BLaER1 treated with 17β-estradiol and CSF1 and Interleukin-3, amounts not matched to agents 10 nM and 100 nM (cell line): ENCODE data around the gene CYTH4.
"Not testable (repeated sequence)": the region's sequence is repeated elsewhere in the genome, so short reads cannot be mapped to it uniquely, and the experiment has no call there.

ENCODE experiments used
- H3K27ac ChIP-seq, 11 experiments: shearing (Covaris generic); formaldehyde crosslinking; 2 replicates each; pipeline ENCODE4 v1.8.1; 2022
- H3K27me3 ChIP-seq, 11 experiments: shearing (Covaris generic); formaldehyde crosslinking; 2 replicates each; pipeline ENCODE4 v1.8.1; 2022
- H3K36me3 ChIP-seq, 11 experiments: shearing (Covaris generic); formaldehyde crosslinking; 2 replicates each; pipeline ENCODE4 v1.8.1; 2022
- H3K4me1 ChIP-seq, 10 experiments: shearing (Covaris generic); formaldehyde crosslinking; 2 replicates each; pipeline ENCODE4 v1.8.1; 2022
- H3K4me2 ChIP-seq, 11 experiments: shearing (Covaris generic); formaldehyde crosslinking; 2 replicates each; pipeline ENCODE4 v1.8.1; 2022
- H3K4me3 ChIP-seq, 10 experiments: shearing (Covaris generic); formaldehyde crosslinking; 2 replicates each; pipeline ENCODE4 v1.8.1; 2022
- H3K9ac ChIP-seq, 11 experiments: shearing (Covaris generic); formaldehyde crosslinking; 2 replicates each; pipeline ENCODE4 v1.8.1; 2022
- H3K9me3 ChIP-seq, 11 experiments: shearing (Covaris generic); formaldehyde crosslinking; replicated peaks in 1 of 11; 2 replicates each; pipeline ENCODE4 v1.8.1; 2022
- H4K20me1 ChIP-seq, 11 experiments: shearing (Covaris generic); formaldehyde crosslinking; 2 replicates each; pipeline ENCODE4 v1.8.1; 2022
- Cebpa-rat ChIP-seq, 11 experiments: shearing (Covaris generic); IDR thresholded peaks; 2 replicates each; pipeline ENCODE4 v1.8.1; 2022

Gene CYTH4, protein sequence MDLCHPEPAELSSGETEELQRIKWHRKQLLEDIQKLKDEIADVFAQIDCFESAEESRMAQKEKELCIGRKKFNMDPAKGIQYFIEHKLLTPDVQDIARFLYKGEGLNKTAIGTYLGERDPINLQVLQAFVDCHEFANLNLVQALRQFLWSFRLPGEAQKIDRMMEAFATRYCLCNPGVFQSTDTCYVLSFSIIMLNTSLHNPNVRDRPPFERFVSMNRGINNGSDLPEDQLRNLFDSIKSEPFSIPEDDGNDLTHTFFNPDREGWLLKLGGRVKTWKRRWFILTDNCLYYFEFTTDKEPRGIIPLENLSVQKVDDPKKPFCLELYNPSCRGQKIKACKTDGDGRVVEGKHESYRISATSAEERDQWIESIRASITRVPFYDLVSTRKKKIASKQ

DNA sequence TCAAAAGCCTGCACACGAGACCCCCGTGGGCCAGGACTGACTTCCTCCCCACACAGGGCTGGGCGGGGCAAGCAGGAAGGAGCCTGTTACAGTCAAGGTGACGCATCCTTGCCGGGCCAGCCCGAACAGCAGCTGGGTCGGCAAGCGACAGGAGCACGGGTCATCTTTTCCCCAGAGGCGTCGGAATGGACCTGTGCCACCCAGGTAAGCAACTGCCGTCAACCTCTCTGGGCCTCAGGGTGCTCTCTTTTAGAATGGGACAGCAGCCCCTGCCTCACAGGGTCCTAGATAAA, at the start of gene CYTH4:
Gene CYTH4, plus strand, starts transcription at position 124 of the 293 bp plus-strand sequence. Its CDS starts 62 bp downstream, at position 186.
- H3K4me2 ChIP-seq, result peak within 1 kb of the TSS; percentile 87 to 100 (median 99)
- peaks cover 0 to 13% (median 0%) of the 10 kb centered on the region in 11 experiments; a peak in 3 of 22 replicates for H4K20me1 ChIP-seq
- H3K4me1 ChIP-seq, result peaks cover 69 to 100% (median 97%) of the 10 kb centered on the region in 10 experiments
- H3K36me3 ChIP-seq, result peaks cover 0 to 20% (median 4%) of the 10 kb centered on the region in 11 experiments; a peak in 11 of 22 replicates
- H3K4me3 ChIP-seq, result peak within 1 kb of the TSS; percentile 58 to 92 (median 67)
- peaks cover 0 to 6% (median 0%) of the 10 kb centered on the region in 11 experiments; a peak in 4 of 22 replicates for H3K9me3 ChIP-seq
- no peaks in the 10 kb centered on the region for H3K27me3 ChIP-seq
- H3K27ac ChIP-seq, result peak within 1 kb of the TSS; percentile 87 to 95 (median 92)
- TF ChIP-seq Cebpa-rat (IDR thresholded peaks at IDR 0.05), result no peak
- H3K9ac ChIP-seq, result peak within 1 kb of the TSS; percentile 75 to 92 (median 82)

DNA sequence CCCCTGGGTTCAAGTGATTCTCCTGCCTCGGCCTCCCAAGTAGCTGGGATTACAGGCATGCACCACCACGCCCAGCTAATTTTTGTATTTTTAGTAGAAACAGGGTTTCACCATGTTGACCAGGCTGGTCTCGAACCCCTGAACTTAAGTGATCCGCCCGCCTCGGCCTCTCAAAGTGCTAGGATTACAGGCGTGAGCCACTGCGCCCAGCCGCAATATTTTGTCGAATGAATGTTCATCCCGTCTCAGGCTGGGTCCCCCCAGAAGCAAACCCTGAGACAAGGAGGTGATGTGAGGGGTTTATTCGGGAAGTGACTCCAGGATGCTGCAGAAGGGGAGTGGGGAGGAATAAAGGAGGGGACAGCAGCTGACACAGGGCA, 48.9 kb upstream of the CYTH4 start:
- Histone ChIP-seq H3K4me2 (peak overlapping the region; percentile 87 to 99 (median 94); a peak in 21 of 22 replicates), H4K20me1 (peaks cover 65 to 95% (median 79%) of the 10 kb centered on the region in 11 experiments), H3K27ac (peak overlapping the region in 3 of 11 experiments; percentile 9 to 52 (median 13); a peak in 2 of 22 replicates), H3K36me3 (peaks cover 69 to 88% (median 80%) of the 10 kb centered on the region in 11 experiments), H3K4me1 (peaks cover 96 to 98% (median 97%) of the 10 kb centered on the region in 10 experiments), H3K9ac (peak overlapping the region in 7 of 11 experiments; percentile 2 to 53 (median 35); a peak in 4 of 22 replicates)
- H3K9me3 ChIP-seq, H3K4me3 ChIP-seq, H3K27me3 ChIP-seq: not testable (repeated sequence)

DNA sequence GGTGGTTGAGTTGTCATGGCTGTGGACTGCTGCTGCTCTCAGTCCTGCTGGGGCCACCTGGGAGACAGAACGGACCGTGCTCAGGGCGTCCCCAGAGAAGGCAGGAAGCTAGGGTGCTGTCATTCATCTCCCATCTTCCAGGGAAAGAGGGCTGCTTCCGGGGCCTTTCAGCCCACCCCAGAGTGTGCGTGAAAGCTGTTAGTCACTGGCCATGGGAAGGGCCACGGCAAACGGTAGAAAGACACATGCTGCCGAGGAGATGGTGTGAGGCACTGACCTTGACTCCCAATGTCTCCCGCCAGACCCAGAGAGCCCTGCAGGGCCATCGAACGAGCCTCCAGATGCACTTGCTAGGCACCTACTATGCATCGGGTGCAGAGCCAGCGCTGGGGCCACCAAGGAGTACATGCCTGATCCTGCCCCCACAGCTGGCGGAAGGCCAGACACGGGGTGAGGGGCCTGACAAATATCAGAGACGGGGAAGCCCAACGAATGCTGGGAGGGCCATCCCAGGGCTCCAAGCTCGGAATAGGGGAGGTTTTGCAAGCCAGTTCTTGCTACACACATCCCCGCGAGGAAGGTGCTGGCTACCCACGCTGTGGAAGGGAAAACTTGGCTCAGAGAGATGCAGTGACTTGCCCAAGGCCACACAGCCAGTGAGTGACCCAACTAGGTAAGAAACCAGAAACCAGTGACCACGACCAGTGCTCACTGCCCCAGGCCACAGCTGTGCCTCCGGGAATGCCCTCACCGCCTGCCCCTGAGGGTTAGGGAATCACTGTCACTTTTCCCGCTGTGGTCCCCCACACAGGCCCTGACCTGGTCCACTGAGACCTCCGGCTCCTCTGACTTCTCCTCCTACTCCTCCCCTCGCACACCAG, 48.3 kb upstream of the CYTH4 start:
- H3K27ac ChIP-seq, result peak overlapping the region in 6 of 11 experiments; percentile 11 to 52 (median 37); a peak in 6 of 22 replicates
- no peaks in the 10 kb centered on the region for H3K27me3 ChIP-seq

DNA sequence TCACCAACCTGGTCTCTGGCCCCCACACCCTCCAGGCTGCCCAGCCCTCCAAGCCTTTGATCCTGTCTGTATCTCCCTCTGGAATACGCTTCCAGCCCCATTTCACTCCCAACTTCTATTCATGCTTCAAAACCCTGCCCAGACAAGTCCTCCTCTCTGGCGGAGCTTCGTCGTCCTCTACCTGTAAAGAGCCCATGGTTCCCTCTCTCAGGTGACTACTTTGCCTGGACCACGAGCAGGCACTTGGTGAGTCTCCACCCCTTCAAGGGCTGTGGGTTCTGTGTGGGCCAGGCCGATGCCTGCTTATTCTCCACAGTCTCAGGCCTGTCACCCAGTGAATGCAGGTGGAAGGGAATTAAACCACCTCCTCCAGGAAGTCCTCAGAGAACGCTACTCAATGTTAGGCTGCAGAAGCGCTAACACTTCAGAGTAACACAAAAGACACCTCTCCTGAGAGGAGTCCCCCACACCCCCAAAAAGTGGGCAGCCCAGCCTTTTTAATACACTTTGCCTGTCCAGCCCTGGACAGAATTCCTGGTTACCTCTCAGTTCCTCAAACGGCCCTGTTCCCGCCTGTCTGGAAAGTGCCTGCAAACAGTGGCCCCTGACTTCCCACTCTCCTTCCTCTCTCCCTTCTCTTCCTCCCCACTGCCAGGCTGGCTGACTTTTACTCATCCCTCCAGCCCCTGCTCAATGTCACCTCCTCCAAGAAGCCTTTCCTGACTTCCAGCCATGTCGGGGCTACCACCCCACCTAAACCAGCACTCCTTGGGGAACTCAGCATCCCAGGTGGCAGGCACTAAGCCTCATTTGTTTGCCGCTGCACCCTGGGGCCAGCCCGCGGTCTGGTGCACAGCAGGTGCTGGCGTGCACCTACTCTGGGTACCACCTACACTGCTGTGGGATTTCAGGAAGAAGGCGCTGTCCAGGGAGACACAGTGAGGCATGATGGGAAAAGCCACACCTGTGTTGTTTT, 47.3 kb upstream of the CYTH4 start:
- peaks cover 97 to 98% (median 98%) of the 10 kb centered on the region in 10 experiments for H3K4me1 ChIP-seq
- H3K9ac ChIP-seq, result peak overlapping the region in 6 of 11 experiments; percentile 3 to 53 (median 27); a peak in 8 of 22 replicates
- H3K9me3 ChIP-seq, result no peaks in the 10 kb centered on the region
- no peak for TF ChIP-seq Cebpa-rat (IDR thresholded peaks at IDR 0.05)
- peaks cover 86 to 94% (median 89%) of the 10 kb centered on the region in 11 experiments for H3K36me3 ChIP-seq
- peak overlapping the region; percentile 87 to 99 (median 94) for H3K4me2 ChIP-seq
- peak overlapping the region in 2 of 10 experiments; percentile 10 to 17; a peak in 2 of 20 replicates for H3K4me3 ChIP-seq
- peak overlapping the region in 6 of 11 experiments; percentile 11 to 52 (median 32); a peak in 6 of 22 replicates for H3K27ac ChIP-seq
- H4K20me1 ChIP-seq, result peaks cover 81 to 98% (median 96%) of the 10 kb centered on the region in 11 experiments
- no peaks in the 10 kb centered on the region for H3K27me3 ChIP-seq

More for the DNA sequence above, 48.3 kb upstream of the CYTH4 start:
- Histone ChIP-seq H3K9ac (peak overlapping the region in 8 of 11 experiments; percentile 2 to 53 (median 34); a peak in 8 of 22 replicates), H3K4me3 (no peak overlapping the region), H4K20me1 (peaks cover 71 to 95% (median 85%) of the 10 kb centered on the region in 11 experiments), H3K4me2 (peak overlapping the region; percentile 87 to 99 (median 94)), H3K36me3 (peaks cover 75 to 89% (median 86%) of the 10 kb centered on the region in 11 experiments), H3K9me3 (no peaks in the 10 kb centered on the region), H3K4me1 (peaks cover 96 to 98% (median 97%) of the 10 kb centered on the region in 10 experiments)
- TF ChIP-seq Cebpa-rat (IDR thresholded peaks at IDR 0.05), result no peak

DNA sequence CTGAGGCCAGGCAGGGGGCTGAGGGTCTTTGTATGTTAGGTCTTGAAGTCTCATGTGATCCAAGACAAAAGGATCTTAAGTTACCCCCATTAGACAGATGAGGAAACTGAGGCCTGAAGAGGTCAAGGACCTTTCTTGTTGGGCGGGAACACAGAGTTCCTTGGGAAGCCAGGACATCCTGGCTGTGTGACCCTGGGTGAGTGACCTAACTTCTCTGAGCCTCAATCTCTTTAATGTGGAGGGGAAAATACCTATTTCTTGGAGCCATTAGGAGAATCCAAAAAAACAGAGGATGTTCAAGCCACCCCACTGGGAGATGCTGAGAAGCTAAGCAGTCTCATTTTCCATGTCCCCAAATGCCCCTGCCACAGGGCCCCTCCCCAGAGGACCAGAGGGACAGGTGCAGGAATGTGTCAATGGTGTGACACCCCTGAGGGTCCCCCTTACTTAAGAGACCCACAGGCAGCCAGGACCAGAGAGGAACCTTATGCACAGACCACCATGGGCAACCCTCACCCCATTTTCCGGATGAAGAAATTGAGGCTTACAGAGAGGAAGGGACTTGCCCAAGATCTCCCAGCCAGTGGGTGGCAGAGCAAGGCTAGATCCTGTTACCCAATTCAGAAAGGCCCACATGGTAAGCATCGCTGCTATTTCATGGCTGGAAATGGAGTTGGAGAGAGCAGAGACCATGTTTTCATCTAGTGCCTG, 46.3 kb upstream of the CYTH4 start:
- Histone ChIP-seq H3K36me3 (peaks cover 93 to 98% (median 95%) of the 10 kb centered on the region in 11 experiments), H3K4me2 (peak overlapping the region; percentile 87 to 99 (median 94))

DNA sequence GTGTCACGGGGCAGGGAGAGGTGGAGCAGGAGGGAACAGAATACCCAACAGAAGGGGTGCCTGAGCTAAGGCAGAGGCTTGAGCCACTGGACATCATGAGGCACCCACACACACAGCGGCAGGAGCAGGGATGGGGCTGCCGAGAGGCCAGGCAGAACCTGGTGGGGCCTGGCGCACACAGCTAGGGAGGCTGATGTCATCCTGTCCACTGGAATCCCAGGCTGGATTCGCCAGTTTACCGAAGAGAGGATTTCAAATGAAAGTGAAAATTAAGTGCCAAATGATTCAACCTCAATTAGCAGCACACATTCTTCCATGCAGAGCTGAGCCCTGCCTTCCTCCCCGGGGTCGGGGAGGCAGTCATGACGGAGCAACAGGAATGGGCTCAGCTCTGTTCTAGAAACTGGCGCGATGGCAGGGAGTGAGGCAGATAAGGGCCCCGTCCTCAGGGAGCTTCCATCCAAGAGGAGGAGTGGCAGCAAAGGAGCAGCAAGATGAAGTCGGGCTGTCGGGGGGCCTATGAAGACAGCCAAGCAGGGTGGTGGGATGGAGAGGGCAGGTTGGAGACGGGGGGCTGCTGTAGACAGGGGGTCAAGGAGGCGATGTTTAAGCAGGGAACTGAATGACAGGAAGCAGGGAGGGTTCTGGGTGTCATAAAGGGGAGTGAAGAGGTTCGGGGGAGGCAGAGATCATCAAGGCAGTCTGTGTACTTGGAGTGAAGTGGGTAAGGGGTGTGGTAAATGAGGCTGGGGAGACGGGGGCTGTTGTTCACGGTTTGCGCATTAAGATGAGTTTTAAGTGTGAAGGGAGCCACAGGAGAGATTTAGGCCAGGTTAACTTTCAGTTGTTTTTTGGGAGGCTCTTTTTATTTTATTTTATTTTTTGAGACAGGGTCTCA, 44.7 kb upstream of the CYTH4 start:
- peak overlapping the region; percentile 31 to 90 (median 51); a peak in 18 of 22 replicates for H3K9ac ChIP-seq

More for the DNA sequence above, 46.3 kb upstream of the CYTH4 start:
- Histone ChIP-seq H3K27ac (peak overlapping the region in 5 of 11 experiments; percentile 23 to 49 (median 38); a peak in 4 of 22 replicates), H3K4me1 (peaks cover 98 to 99% (median 98%) of the 10 kb centered on the region in 10 experiments), H3K9me3 (no peaks in the 10 kb centered on the region), H3K27me3 (no peaks in the 10 kb centered on the region), H3K4me3 (peak overlapping the region in 1 of 10 experiments; percentile 10; a peak in 1 of 20 replicates), H4K20me1 (peaks cover 91 to 100% (median 98%) of the 10 kb centered on the region in 11 experiments), H3K9ac (peak overlapping the region in 5 of 11 experiments; percentile 3 to 53 (median 24); a peak in 4 of 22 replicates)
- peak in 2 of 11 experiments; percentile 13 to 75; a peak in 3 of 22 replicates for TF ChIP-seq Cebpa-rat (IDR thresholded peaks at IDR 0.05)

More for the DNA sequence above, 44.7 kb upstream of the CYTH4 start:
- no peaks in the 10 kb centered on the region for H3K9me3 ChIP-seq
- peak overlapping the region in 8 of 11 experiments; percentile 8 to 67 (median 56); a peak in 14 of 22 replicates for H3K27ac ChIP-seq
- peaks cover 78 to 93% (median 90%) of the 10 kb centered on the region in 11 experiments for H3K36me3 ChIP-seq
- H3K4me3 ChIP-seq, result peak overlapping the region in 7 of 10 experiments; percentile 7 to 30 (median 27); a peak in 5 of 20 replicates
- H3K4me2 ChIP-seq, result peak overlapping the region; percentile 91 to 100 (median 99)
- peaks cover 95 to 99% (median 98%) of the 10 kb centered on the region in 10 experiments for H3K4me1 ChIP-seq
- H3K27me3 ChIP-seq, result no peaks in the 10 kb centered on the region
- peaks cover 88 to 97% (median 94%) of the 10 kb centered on the region in 11 experiments for H4K20me1 ChIP-seq
- TF ChIP-seq Cebpa-rat (IDR thresholded peaks at IDR 0.05), result no peak
